ENCODE results near the gene POU2AF2. TPM values are rescaled to one million over a fixed set of nuclear protein-coding genes. Genes with fewer than 3 reads are reported as not detected.

POU2AF2 gene
- polyA plus RNA-seq, 3 donors, result not detected

- TF ChIP-seq CTCF (IDR thresholded peaks at IDR 0.05), result no peak
- Mint-ChIP-seq H3K36me3 (no peaks in the 10 kb centered on the region), H3K4me1 (no peaks in the 10 kb centered on the region), H3K9me3 (peaks cover 0 to 10% (median 5%) of the 10 kb centered on the region in 7 donors), H3K27me3 (ENCODE audit: low read depth in 3 of 3) (peaks cover 1 to 10% (median 2%) of the 10 kb centered on the region in 3 donors), H3K27ac (no peak overlapping the region), H3K4me3 (no peak overlapping the region)
- Histone ChIP-seq H3K36me3 (replicated peaks in 1 of 2; ENCODE audit: control insufficient read depth in 1 of 2, insufficient read depth in 2 of 2, low read length in 2 of 2) (no peaks in the 10 kb centered on the region), H4K20me1 (ENCODE audit: insufficient read depth, low read length) (no peaks in the 10 kb centered on the region), H3K4me1 (ENCODE audit: control insufficient read depth in 1 of 2, insufficient read depth in 2 of 2, low read length in 2 of 2) (no peaks in the 10 kb centered on the region), H3K4me3 (replicated peaks in 1 of 3; ENCODE audit: low read depth in 2 of 3, low read length in 3 of 3) (no peak overlapping the region), H3K27ac (ENCODE audit: low read depth in 1 of 2, low read length in 2 of 2) (no peak overlapping the region), H3K9me3 (replicated peaks in 1 of 2; ENCODE audit: control insufficient read depth in 1 of 2, insufficient read depth in 1 of 2, low read length in 2 of 2) (no peaks in the 10 kb centered on the region), H3K4me2 (replicated peaks; ENCODE audit: extremely low read depth, low read length, poor library complexity, severe bottlenecking) (no peak overlapping the region), H3K9ac (ENCODE audit: insufficient read depth, low read length, poor library complexity, severe bottlenecking) (no peak overlapping the region), H2AFZ (ENCODE audit: insufficient read depth, low read depth, low read length, poor library complexity, severe bottlenecking) (no peak overlapping the region), H3K27me3 (ENCODE audit: control insufficient read depth in 2 of 2, insufficient read depth in 2 of 2, low read length in 2 of 2) (no peaks in the 10 kb centered on the region), H3K79me2 (ENCODE audit: insufficient read depth, low read length) (no peaks in the 10 kb centered on the region)
- no peak for DNase-seq
- intact Hi-C loops (cut with micrococcal nuclease), result no loop called here
- 77% methylated on average over 6 of the region's 6 CpGs for WGBS (ENCODE audit: insufficient coverage)
Observed at GRCh38 chr11:111310723-111311122, 65.2 kb downstream of the POU2AF2 start.

GRCh38 chr11:111312076-111312475 is 66.6 kb downstream of the POU2AF2 start:
- H3K27ac ChIP-seq (ENCODE audit: low read depth in 1 of 2, low read length in 2 of 2), result no peak overlapping the region
- Mint-ChIP-seq H3K4me1 (no peaks in the 10 kb centered on the region), H3K27ac (no peak overlapping the region), H3K36me3 (no peaks in the 10 kb centered on the region), H3K27me3 (ENCODE audit: low read depth in 3 of 3) (peaks cover 1 to 6% (median 1%) of the 10 kb centered on the region in 3 donors), H3K9me3 (peaks cover 0 to 10% (median 5%) of the 10 kb centered on the region in 7 donors), H3K4me3 (no peak overlapping the region)
- no peaks in the 10 kb centered on the region for H3K27me3 ChIP-seq (ENCODE audit: control insufficient read depth in 2 of 2, insufficient read depth in 2 of 2, low read length in 2 of 2)
- H3K4me2 ChIP-seq (replicated peaks; ENCODE audit: extremely low read depth, low read length, poor library complexity, severe bottlenecking), result no peak overlapping the region
- intact Hi-C loops (cut with micrococcal nuclease), result no loop called here
- H3K9ac ChIP-seq (ENCODE audit: insufficient read depth, low read length, poor library complexity, severe bottlenecking), result no peak overlapping the region
- H3K79me2 ChIP-seq (ENCODE audit: insufficient read depth, low read length), result no peaks in the 10 kb centered on the region
- no peaks in the 10 kb centered on the region for H4K20me1 ChIP-seq (ENCODE audit: insufficient read depth, low read length)
- H2AFZ ChIP-seq (ENCODE audit: insufficient read depth, low read depth, low read length, poor library complexity, severe bottlenecking), result no peak overlapping the region
- H3K4me1 ChIP-seq (ENCODE audit: control insufficient read depth in 1 of 2, insufficient read depth in 2 of 2, low read length in 2 of 2), result no peaks in the 10 kb centered on the region
- no peaks in the 10 kb centered on the region for H3K9me3 ChIP-seq (replicated peaks in 1 of 2; ENCODE audit: control insufficient read depth in 1 of 2, insufficient read depth in 1 of 2, low read length in 2 of 2)
- no peak for TF ChIP-seq CTCF (IDR thresholded peaks at IDR 0.05)
- WGBS (ENCODE audit: insufficient coverage), result 80% methylated on average over 1 of the region's 1 CpG
- H3K36me3 ChIP-seq (replicated peaks in 1 of 2; ENCODE audit: control insufficient read depth in 1 of 2, insufficient read depth in 2 of 2, low read length in 2 of 2), result no peaks in the 10 kb centered on the region
- H3K4me3 ChIP-seq (replicated peaks in 1 of 3; ENCODE audit: low read depth in 2 of 3, low read length in 3 of 3), result no peak overlapping the region
- no peak for DNase-seq

Data from CD14-positive monocyte (primary cell).